Progenitor cell of endocrine pancreas (in vitro differentiated cells): ENCODE results near the gene CMC4. TPM values are rescaled to one million over a fixed set of nuclear protein-coding genes. Genes with fewer than 3 reads are reported as not detected.
A peak's percentile ranks its signal among the peaks of the same experiment; 100 is the strongest.

Experiments
- DNase-seq: peaks from one replicate; pipeline ENCODE4 v3.0.0; 2021; ENCODE audit warnings: low spot score; ENCODE audit not compliant: unreplicated experiment
- H3K27ac Mint-ChIP-seq: 2 replicates; pipeline ENCODE4 v1.8.0; 2021; ENCODE audit warnings: mild to moderate bottlenecking, moderate library complexity, mixed read lengths
- H3K27me3 Mint-ChIP-seq: 2 replicates; pipeline ENCODE4 v1.8.0; 2021; ENCODE audit warnings: mixed read lengths
- H3K36me3 Mint-ChIP-seq: 2 replicates; pipeline ENCODE4 v1.8.0; 2022; ENCODE audit warnings: mixed read lengths; ENCODE audit not compliant: insufficient read depth
- H3K4me1 Mint-ChIP-seq: 2 replicates; pipeline ENCODE4 v1.8.0; 2021; ENCODE audit warnings: low read depth, mixed read lengths
- H3K4me3 Mint-ChIP-seq: 2 replicates; pipeline ENCODE4 v1.8.0; 2021; ENCODE audit warnings: low read depth, mild to moderate bottlenecking, moderate library complexity, mixed read lengths
- H3K9me3 Mint-ChIP-seq: 2 replicates; pipeline ENCODE4 v1.8.0; 2021; ENCODE audit warnings: low read depth, mixed read lengths
- long read RNA-seq: library from polyadenylated mRNA; unstranded; transcript quantifications from one replicate; pipeline ENCODE4 v2.0.0, GENCODE V29; 2020
- total RNA-seq: library from RNA; stranded (reverse); gene quantifications from 2 replicates; pipeline ENCODE4 v1.2.1, GENCODE V29; 2021
- TF ChIP-seq, protein P1 (sequence below): fragments of 200-600 bp; sonication (generic); IDR thresholded peaks from one replicate; pipeline ENCODE4 v1.5.0; 2021; ENCODE audit warnings: antibody characterized with exemption, mild to moderate bottlenecking; ENCODE audit not compliant: unreplicated experiment

CMC4 gene, protein sequence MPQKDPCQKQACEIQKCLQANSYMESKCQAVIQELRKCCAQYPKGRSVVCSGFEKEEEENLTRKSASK
- 3.4 and 4.3 TPM in 2 replicates for total RNA-seq
- long read RNA-seq, partial matches to known transcripts = 0 of 4 reads
- long read RNA-seq, other reads (novel, unspliced or antisense) = 0 of 4 reads

DNA sequence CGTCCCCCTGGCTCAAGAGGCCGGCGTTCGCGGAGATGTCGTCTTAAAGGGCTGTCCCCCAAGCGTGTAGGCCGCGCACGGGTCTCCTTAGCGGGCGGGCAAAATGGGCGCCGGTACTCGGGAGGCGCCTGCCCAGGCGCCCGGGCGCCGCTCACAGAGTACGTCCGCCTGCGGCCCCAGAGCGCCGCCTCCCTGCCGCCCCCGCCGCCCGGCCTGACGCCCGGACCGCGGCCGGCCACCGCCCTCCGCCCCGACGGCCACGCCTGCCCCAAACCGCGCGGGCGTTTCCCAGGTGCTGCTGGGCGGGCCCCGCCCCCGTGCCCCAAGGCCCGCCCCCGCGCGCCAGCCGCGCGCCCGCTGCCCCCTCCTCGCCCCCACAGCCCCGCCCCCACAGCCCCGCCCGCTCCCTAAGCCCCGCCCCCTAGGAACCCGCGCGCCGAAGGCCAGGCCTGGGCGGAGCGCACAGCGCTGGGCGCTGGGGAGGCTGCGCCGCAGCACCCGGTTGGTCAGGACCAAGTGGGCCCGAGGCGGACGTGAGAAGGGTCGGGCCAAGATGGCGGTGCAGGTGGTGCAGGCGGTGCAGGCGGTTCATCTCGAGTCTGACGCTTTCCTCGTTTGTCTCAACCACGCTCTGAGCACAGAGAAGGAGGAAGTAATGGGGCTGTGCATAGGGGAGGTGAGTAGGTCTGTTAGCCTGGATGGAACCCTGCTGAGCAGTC is at the start of gene CMC4, which contains the start of the genes BRCC3 and MTCP1:
Gene CMC4, minus strand, starts transcription at position 162 of the 719 bp plus-strand sequence. CDS start 7,113 bp downstream, outside the sequence.
Gene BRCC3, plus strand, starts transcription at position 534 of the 719 bp plus-strand sequence. Its CDS starts 20 bp downstream, at position 554.
Gene MTCP1, minus strand, starts transcription at position 162 of the 719 bp plus-strand sequence. CDS start 5,126 bp downstream, outside the sequence.
- TF ChIP-seq, protein P1, sequence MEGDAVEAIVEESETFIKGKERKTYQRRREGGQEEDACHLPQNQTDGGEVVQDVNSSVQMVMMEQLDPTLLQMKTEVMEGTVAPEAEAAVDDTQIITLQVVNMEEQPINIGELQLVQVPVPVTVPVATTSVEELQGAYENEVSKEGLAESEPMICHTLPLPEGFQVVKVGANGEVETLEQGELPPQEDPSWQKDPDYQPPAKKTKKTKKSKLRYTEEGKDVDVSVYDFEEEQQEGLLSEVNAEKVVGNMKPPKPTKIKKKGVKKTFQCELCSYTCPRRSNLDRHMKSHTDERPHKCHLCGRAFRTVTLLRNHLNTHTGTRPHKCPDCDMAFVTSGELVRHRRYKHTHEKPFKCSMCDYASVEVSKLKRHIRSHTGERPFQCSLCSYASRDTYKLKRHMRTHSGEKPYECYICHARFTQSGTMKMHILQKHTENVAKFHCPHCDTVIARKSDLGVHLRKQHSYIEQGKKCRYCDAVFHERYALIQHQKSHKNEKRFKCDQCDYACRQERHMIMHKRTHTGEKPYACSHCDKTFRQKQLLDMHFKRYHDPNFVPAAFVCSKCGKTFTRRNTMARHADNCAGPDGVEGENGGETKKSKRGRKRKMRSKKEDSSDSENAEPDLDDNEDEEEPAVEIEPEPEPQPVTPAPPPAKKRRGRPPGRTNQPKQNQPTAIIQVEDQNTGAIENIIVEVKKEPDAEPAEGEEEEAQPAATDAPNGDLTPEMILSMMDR = no peak
- DNase-seq = peak; percentile 56
- Mint-ChIP-seq H3K9me3 (peaks cover 8% of the 10 kb centered on the region), H3K4me3 (peak within 1 kb of the TSS; percentile 89), H3K27ac (peak within 1 kb of the TSS; percentile 97), H3K27me3 (no peaks in the 10 kb centered on the region), H3K36me3 (peaks cover 11% of the 10 kb centered on the region), H3K4me1 (peaks cover 12% of the 10 kb centered on the region)

DNA sequence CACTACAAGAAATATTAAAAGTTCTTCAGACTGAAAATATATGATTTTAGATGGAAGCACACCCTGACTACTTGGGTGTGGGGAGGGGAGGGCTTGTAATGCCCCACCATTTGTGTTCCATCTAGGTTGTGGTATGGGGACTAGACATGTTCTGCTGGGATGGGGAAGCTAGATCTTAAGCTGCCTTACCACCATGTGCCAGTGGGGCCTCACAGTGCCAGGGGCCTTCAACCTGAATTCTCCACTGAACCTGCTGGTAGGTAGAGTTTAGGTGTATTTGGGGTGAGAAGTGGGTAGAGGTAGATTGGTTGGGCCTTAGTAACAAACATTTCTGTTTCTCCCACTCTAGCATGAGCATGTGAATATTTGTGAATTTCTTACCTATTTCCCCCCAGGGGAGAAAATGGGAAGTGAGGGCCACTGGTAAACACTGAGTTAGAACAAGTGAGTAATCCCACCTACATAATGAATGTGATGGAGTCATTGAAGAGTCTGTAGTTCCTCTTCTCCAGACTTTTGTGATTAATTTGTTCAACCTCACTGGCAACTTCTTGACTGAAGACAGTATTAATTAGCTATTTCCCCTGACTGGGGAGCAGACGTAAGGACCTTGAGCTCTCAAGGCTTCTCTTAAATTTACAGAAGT is 44.4 kb upstream of the CMC4 start:
- Mint-ChIP-seq H3K4me3 (no peak overlapping the region), H3K27ac (no peak overlapping the region), H3K9me3 (peaks cover 39% of the 10 kb centered on the region), H3K4me1 (no peaks in the 10 kb centered on the region), H3K36me3 (peaks cover 31% of the 10 kb centered on the region), H3K27me3 (no peaks in the 10 kb centered on the region)
- TF ChIP-seq, protein P1 = no peak
- no peak for DNase-seq

DNA sequence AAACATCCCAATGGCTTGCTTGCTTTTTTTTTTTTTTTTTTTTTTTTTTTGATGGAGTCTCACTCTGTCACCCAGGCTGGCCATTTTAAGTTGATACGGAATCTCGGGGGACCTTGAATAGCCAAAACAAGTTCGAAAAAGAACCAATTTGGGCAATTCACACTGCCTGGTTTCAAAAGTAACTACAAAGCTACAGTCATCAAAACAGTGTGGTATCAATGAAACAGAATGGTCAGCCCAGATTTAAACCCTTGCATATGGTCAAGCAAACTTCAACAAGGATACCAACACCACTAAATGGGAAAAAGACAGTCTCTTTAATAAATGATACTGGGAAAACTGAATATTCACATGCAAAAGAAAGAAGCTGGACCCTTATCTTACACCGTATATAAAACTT is 42.2 kb upstream of the CMC4 start:
- Mint-ChIP-seq H3K9me3 (peaks cover 39% of the 10 kb centered on the region), H3K4me1 (no peaks in the 10 kb centered on the region), H3K27me3 (no peaks in the 10 kb centered on the region), H3K36me3 (peaks cover 31% of the 10 kb centered on the region), H3K4me3 (no peak overlapping the region), H3K27ac (no peak overlapping the region)
- no peak for DNase-seq
- TF ChIP-seq, protein P1 = no peak

DNA sequence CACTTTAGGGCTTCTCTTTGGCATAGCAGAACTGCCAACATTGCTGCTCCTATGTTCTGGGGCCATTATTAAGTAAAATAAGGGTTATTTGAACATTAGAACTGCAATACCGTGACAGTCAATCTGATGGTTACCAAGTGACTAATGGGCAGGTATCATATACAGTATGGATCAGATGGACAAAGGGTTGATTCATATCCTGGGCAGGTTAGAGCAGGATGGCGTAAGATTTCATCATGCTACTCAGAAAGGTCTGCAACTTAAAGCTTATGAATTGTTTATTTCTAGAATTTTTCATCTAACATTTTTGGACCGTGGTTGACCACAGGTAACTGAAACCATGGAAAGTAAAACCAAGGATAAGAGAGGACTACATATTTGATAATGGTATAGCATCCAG is 41.2 kb upstream of the CMC4 start:
- peaks cover 35% of the 10 kb centered on the region for H3K36me3 Mint-ChIP-seq

DNA sequence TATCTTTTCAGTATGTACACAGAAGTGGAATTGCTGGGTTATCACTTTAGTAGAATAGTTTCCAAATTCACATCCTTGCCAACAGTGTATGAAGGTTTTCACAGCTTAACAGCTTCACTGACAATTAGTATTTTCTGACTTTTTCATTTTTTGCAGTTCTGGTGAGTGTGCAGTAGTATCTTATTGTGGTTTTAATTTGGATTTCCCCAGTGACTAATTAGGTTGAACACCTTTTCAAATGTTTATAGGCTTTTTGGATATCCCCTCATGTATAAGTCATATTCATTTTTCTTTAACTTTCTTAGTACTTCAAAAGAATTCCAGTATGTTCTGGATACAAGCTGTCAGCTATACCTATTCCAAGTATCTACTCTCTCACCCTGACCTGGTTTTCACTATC is 37.5 kb upstream of the CMC4 start:
- DNase-seq = no peak
- Mint-ChIP-seq H3K9me3 (peaks cover 23% of the 10 kb centered on the region), H3K4me1 (no peaks in the 10 kb centered on the region), H3K27me3 (no peaks in the 10 kb centered on the region), H3K36me3 (peaks cover 21% of the 10 kb centered on the region), H3K4me3 (no peak overlapping the region), H3K27ac (no peak overlapping the region)
- TF ChIP-seq, protein P1 = no peak

More for the DNA sequence above, 41.2 kb upstream of the CMC4 start:
- TF ChIP-seq, protein P1 = no peak
- no peaks in the 10 kb centered on the region for H3K27me3 Mint-ChIP-seq
- H3K9me3 Mint-ChIP-seq = peaks cover 43% of the 10 kb centered on the region
- no peak overlapping the region for H3K4me3 Mint-ChIP-seq
- no peak for DNase-seq
- no peaks in the 10 kb centered on the region for H3K4me1 Mint-ChIP-seq
- H3K27ac Mint-ChIP-seq = no peak overlapping the region
